IMR-90 (cell line): ENCODE measurements around the gene DIP2A. TPM values are rescaled to one million over a fixed set of nuclear protein-coding genes. Genes with fewer than 3 reads are reported as not detected.

Source experiments
- ATAC-seq: fragments of 200-7000 bp; cut with Tn5 transposase; 2 replicates; pipeline ENCODE4 v1.9.1; 2020; ENCODE audit warnings: low read depth, mild to moderate bottlenecking, moderate library complexity
- BruUV-seq: library from RNA; stranded (reverse); fragments of 400-500 nt; replicated peaks from 2 replicates; lab custom pipeline; 2021; lab: Mats Ljungman, UMichigan
- CTCF ChIA-PET: fragments of 300-600 bp; formaldehyde crosslinking; extraction: SDS; loops from one replicate; lab custom pipeline; 2021; ENCODE audit warnings: antibody characterized with exemption; lab: Yijun Ruan, JAX
- POLR2A ChIA-PET: fragments of 300-600 bp; sonication (Branson Sonifier 250); formaldehyde crosslinking; loops from one replicate; lab custom pipeline; 2022; ENCODE audit warnings: antibody characterized with exemption; ENCODE audit not compliant: unreplicated experiment; lab: Charles Lee
- DNase-seq: peaks from one replicate; pipeline ENCODE4 v3.0.0; 2013
- H2AFZ ChIP-seq: replicated peaks from 2 replicates; pipeline ENCODE3; 2013; ENCODE audit warnings: low read length, mild to moderate bottlenecking; ENCODE audit not compliant: poor library complexity
- H2AK5ac ChIP-seq: 2 replicates; pipeline ENCODE4 v1.6.1; 2013; ENCODE audit warnings: low read depth, low read length, inconsistent platforms
- H2AK9ac ChIP-seq: replicated peaks from 2 replicates; pipeline ENCODE3; 2013; ENCODE audit warnings: mild to moderate bottlenecking, low read depth, low read length, moderate library complexity; ENCODE audit not compliant: poor library complexity
- H2BK120ac ChIP-seq: 2 replicates; pipeline ENCODE4 v1.6.1; 2013; ENCODE audit warnings: low read depth, low read length, inconsistent platforms
- H2BK15ac ChIP-seq: 3 replicates; pipeline ENCODE4 v1.6.1; 2013; ENCODE audit warnings: low read depth, low read length, inconsistent platforms
- H2BK20ac ChIP-seq: 2 replicates; pipeline ENCODE4 v1.6.1; 2013; ENCODE audit warnings: low read depth, mild to moderate bottlenecking, inconsistent platforms, low read length, moderate library complexity
- H2BK5ac ChIP-seq: 2 replicates; pipeline ENCODE4 v1.6.1; 2013; ENCODE audit warnings: mild to moderate bottlenecking, low read depth, low read length, inconsistent platforms; ENCODE audit not compliant: poor library complexity, severe bottlenecking
- H3K14ac ChIP-seq: replicated peaks from 2 replicates; pipeline ENCODE4 v1.6.1; 2013; ENCODE audit warnings: low read depth, low read length, inconsistent platforms
- H3K18ac ChIP-seq: 2 replicates; pipeline ENCODE4 v1.6.1; 2013; ENCODE audit warnings: low read depth, low read length, control low read depth
- H3K23ac ChIP-seq: 2 replicates; pipeline ENCODE4 v1.6.1; 2013; ENCODE audit warnings: low read depth, low read length, inconsistent platforms
- H3K27ac ChIP-seq: 2 replicates; pipeline ENCODE4 v1.5.1; 2013; ENCODE audit warnings: mild to moderate bottlenecking, control low read depth, low read length; ENCODE audit not compliant: insufficient read depth
- H3K27me3 ChIP-seq: 2 replicates; pipeline ENCODE4 v1.6.1; 2013; ENCODE audit warnings: low read length; ENCODE audit not compliant: control insufficient read depth, insufficient read depth
- H3K36me3 ChIP-seq: 2 replicates; pipeline ENCODE4 v1.6.1; 2013; ENCODE audit warnings: low read length, mixed read lengths; ENCODE audit not compliant: control insufficient read depth, insufficient read depth
- H3K4ac ChIP-seq: 2 replicates; pipeline ENCODE4 v1.6.1; 2013; ENCODE audit warnings: low read depth, low read length, inconsistent platforms
- H3K4me1 ChIP-seq: 2 replicates; pipeline ENCODE4 v1.6.1; 2013; ENCODE audit warnings: low read length, mixed read lengths; ENCODE audit not compliant: control insufficient read depth, insufficient read depth
- H3K4me2 ChIP-seq: 2 replicates; pipeline ENCODE4 v1.6.1; 2013; ENCODE audit warnings: low read depth, mild to moderate bottlenecking, control low read depth, low read length, moderate library complexity
- H3K4me3 ChIP-seq: 2 replicates; pipeline ENCODE4 v1.5.1; 2013; ENCODE audit warnings: low read depth, mild to moderate bottlenecking, control low read depth, low read length, moderate library complexity; ENCODE audit not compliant: insufficient read depth
- H3K56ac ChIP-seq: 2 replicates; pipeline ENCODE4 v1.6.1; 2013; ENCODE audit warnings: low read length, inconsistent platforms; ENCODE audit not compliant: insufficient read depth; ENCODE audit errors: extremely low read depth
- H3K79me1 ChIP-seq, 2 experiments: 2 replicates each; pipeline ENCODE4 v1.6.1; 2013; ENCODE audit warnings: low read length in 2 of 2, inconsistent platforms in 1 of 2, low read depth in 1 of 2
- H3K9ac ChIP-seq: 2 replicates; pipeline ENCODE4 v1.6.1; 2013; ENCODE audit warnings: low read depth, low read length, control low read depth
- H3K9me1 ChIP-seq: 2 replicates; pipeline ENCODE4 v1.6.1; 2013; ENCODE audit warnings: low read length, inconsistent platforms; ENCODE audit not compliant: insufficient read depth
- H3K9me3 ChIP-seq: 2 replicates; pipeline ENCODE4 v1.6.1; 2013; ENCODE audit warnings: low read length; ENCODE audit not compliant: control insufficient read depth, insufficient read depth
- H4K20me1 ChIP-seq: 2 replicates; pipeline ENCODE4 v1.6.1; 2013; ENCODE audit warnings: low read length, inconsistent platforms; ENCODE audit not compliant: insufficient read depth
- H4K5ac ChIP-seq: 2 replicates; pipeline ENCODE4 v1.6.1; 2013; ENCODE audit warnings: mild to moderate bottlenecking, low read depth, low read length, control low read depth
- H4K8ac ChIP-seq, 2 experiments: 2 replicates each; pipeline ENCODE4 v1.6.1; 2013; ENCODE audit warnings: low read depth in 2 of 2, low read length in 2 of 2, control low read depth in 1 of 2, inconsistent platforms in 1 of 2
- H4K91ac ChIP-seq: 2 replicates; pipeline ENCODE4 v1.6.1; 2013; ENCODE audit warnings: low read depth, low read length, inconsistent platforms; ENCODE audit not compliant: insufficient read depth
- CEBPB ChIP-seq: IDR thresholded peaks from 2 replicates; pipeline ENCODE4 v1.6.1; 2012; ENCODE audit warnings: low read depth, low read length, improper control_type of control experiment
- ELK1 ChIP-seq: fragments of 150-350 bp; IDR thresholded peaks from 2 replicates; pipeline ENCODE4 v1.6.1; 2016; ENCODE audit warnings: low read depth, mild to moderate bottlenecking, low read length, moderate library complexity, borderline replicate concordance
- FOS ChIP-seq: fragments of 150-350 bp; IDR thresholded peaks from 2 replicates; pipeline ENCODE4 v1.6.1; 2016; ENCODE audit warnings: low read depth, low read length
- MAFK ChIP-seq: IDR thresholded peaks from 2 replicates; pipeline ENCODE4 v1.6.1; 2012; ENCODE audit warnings: low read depth, low read length, improper control_type of control experiment
- MAZ ChIP-seq: IDR thresholded peaks from 2 replicates; pipeline ENCODE4 v1.6.1; 2012; ENCODE audit warnings: low read depth, mild to moderate bottlenecking, low read length, improper control_type of control experiment, moderate library complexity, borderline replicate concordance
- MXI1 ChIP-seq: IDR thresholded peaks from 2 replicates; pipeline ENCODE4 v1.6.1; 2012; ENCODE audit warnings: low read depth, mild to moderate bottlenecking, low read length, moderate library complexity, borderline replicate concordance
- NFE2L2 ChIP-seq: fragments of 150-350 bp; IDR thresholded peaks from 2 replicates; pipeline ENCODE4 v1.6.1; 2016; ENCODE audit warnings: low read depth, mild to moderate bottlenecking, low read length
- POLR2A ChIP-seq: IDR thresholded peaks from 2 replicates; pipeline ENCODE4 v1.6.1; 2012; ENCODE audit warnings: mild to moderate bottlenecking, low read depth, low read length
- RAD21 ChIP-seq: IDR thresholded peaks from 2 replicates; pipeline ENCODE4 v1.6.1; 2012; ENCODE audit warnings: low read length, improper control_type of control experiment
- RCOR1 ChIP-seq: IDR thresholded peaks from 2 replicates; pipeline ENCODE4 v1.6.1; 2012; ENCODE audit warnings: mild to moderate bottlenecking, low read length, improper control_type of control experiment; ENCODE audit not compliant: insufficient replicate concordance
- RFX5 ChIP-seq: IDR thresholded peaks from 2 replicates; pipeline ENCODE4 v1.8.0; 2012; ENCODE audit warnings: low read depth, mild to moderate bottlenecking, low read length, moderate library complexity
- SMC3 ChIP-seq: fragments of 150-350 bp; IDR thresholded peaks from 2 replicates; pipeline ENCODE4 v1.6.1; 2016; ENCODE audit warnings: low read depth, mild to moderate bottlenecking, antibody characterized with exemption, low read length, moderate library complexity
- WGBS, 2 experiments: methylation state at CpG; one replicate each; pipeline versions ENCODE4 v1.1.5 to v1.1.7; 2013; ENCODE audit warnings: missing lambda C conversion rate in 2 of 2; ENCODE audit not compliant: insufficient read length in 1 of 2; ENCODE audit errors: extremely low coverage in 2 of 2; 5-methylcytosine and 5-hydroxymethylcytosine counted together
- dilution Hi-C: fragments of 300-500 bp; cut with HindIII; formaldehyde crosslinking; loops from one replicate; pipeline ENCODE4 v1.14.3; 2018; ENCODE audit warnings: low sequenced_read_pairs; ENCODE audit not compliant: unreplicated experiment
- in situ Hi-C: fragments of 300-500 bp; cut with MboI; formaldehyde crosslinking; loops from 3 replicates; pipeline ENCODE4 v1.14.3; 2019; ENCODE audit warnings: low sequenced_read_pairs, inconsistent platforms, mixed read lengths
- intact Hi-C: fragments of 100-400 bp; cut with micrococcal nuclease; formaldehyde crosslinking; loops from 2 replicates; pipeline ENCODE4 v1.10.0; 2022
- polyA plus RNA-seq, 3 experiments: library from polyadenylated mRNA; depleted of rRNA; stranded (reverse); fragments of >200 nt; gene quantifications; 2 replicates each; pipeline ENCODE4 v1.2.3, GENCODE V29; 2012; ENCODE audit warnings: low replicate concordance in 1 of 3
- total RNA-seq: library from RNA; depleted of rRNA; stranded (reverse); fragments of >200 nt; gene quantifications from 2 replicates; pipeline ENCODE4 v1.2.3, GENCODE V29; 2012
- TF ChIP-seq, protein P1 (sequence below): fragments of 150-350 bp; IDR thresholded peaks from 2 replicates; pipeline ENCODE4 v1.6.1; 2017; ENCODE audit warnings: mild to moderate bottlenecking, antibody characterized with exemption, low read length, low read depth
- TF ChIP-seq, protein P2 (sequence below): conservative IDR thresholded peaks from 2 replicates; pipeline ENCODE4 v1.5.1; 2012; ENCODE audit warnings: mild to moderate bottlenecking, low read depth, low read length, improper control_type of control experiment

The DIP2A gene
- total and polyA plus RNA-seq, 2 of the 4 experiments (the other 2 are of a cell fraction) = 17.9 to 24.3 TPM

GRCh38 chr21:46489800-46490199 lies 31.1 kb downstream of the DIP2A start:
- no TSS peak for BruUV-seq
- Histone ChIP-seq H3K36me3 (peaks cover 14% of the 10 kb centered on the region), H4K8ac (no peak overlapping the region), H4K91ac (no peak overlapping the region), H2BK5ac (no peak overlapping the region), H3K18ac (no peak overlapping the region), H3K4me1 (0 out of 2 replicates have a peak, but pooled peaks cover 2% of the 10 kb centered on the region), H2AK5ac (no peak overlapping the region), H3K56ac (no peak overlapping the region), H2BK120ac (no peak overlapping the region), H3K4me2 (no peak overlapping the region), H3K9ac (no peak overlapping the region), H3K4me3 (no peak overlapping the region), H3K27me3 (no peaks in the 10 kb centered on the region), H3K9me1 (peaks cover 12% of the 10 kb centered on the region), H3K23ac (no peak overlapping the region), H2AFZ (peak overlapping the region; percentile 8), H3K14ac (no peak overlapping the region), H3K4ac (no peak overlapping the region), H2AK9ac (no peak overlapping the region), H4K20me1 (peaks cover 4% of the 10 kb centered on the region; the same call in 1 of the 2 replicates), H3K79me1 (peaks cover 19 to 50% of the 10 kb centered on the region in 2 experiments), H2BK15ac (no peak overlapping the region), H2BK20ac (no peak overlapping the region), H4K5ac (no peak overlapping the region), H3K9me3 (no peaks in the 10 kb centered on the region; the same call in 1 of the 2 replicates), H3K27ac (no peak overlapping the region)
- ATAC-seq (no peak), DNase-seq (no peak)
- 100% methylated on average over 3 of the region's 10 CpGs; no CpG with 5 or more reads in 1 of the 2 experiments for WGBS, 2 experiments
- POLR2A ChIA-PET = interaction anchor here (0.5 kb wide), 1 partner anchor 69 kb away, joined by 4 read pairs; no protein-coding TSS in a partner anchor
- intact Hi-C loops (no loop called here), in situ Hi-C loops (no loop called here), dilution Hi-C loops (no loop called here)
- no peak for TF ChIP-seq RCOR1
- no peak for TF ChIP-seq SMC3
- TF ChIP-seq MAFK = no peak
- TF ChIP-seq MXI1 = no peak
- no peak for TF ChIP-seq RAD21
- TF ChIP-seq, protein P1, sequence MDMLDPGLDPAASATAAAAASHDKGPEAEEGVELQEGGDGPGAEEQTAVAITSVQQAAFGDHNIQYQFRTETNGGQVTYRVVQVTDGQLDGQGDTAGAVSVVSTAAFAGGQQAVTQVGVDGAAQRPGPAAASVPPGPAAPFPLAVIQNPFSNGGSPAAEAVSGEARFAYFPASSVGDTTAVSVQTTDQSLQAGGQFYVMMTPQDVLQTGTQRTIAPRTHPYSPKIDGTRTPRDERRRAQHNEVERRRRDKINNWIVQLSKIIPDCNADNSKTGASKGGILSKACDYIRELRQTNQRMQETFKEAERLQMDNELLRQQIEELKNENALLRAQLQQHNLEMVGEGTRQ = no peak
- TF ChIP-seq NFE2L2 = no peak
- TF ChIP-seq MAZ = no peak
- no peak for TF ChIP-seq FOS
- no peak for TF ChIP-seq RFX5
- no peak for TF ChIP-seq ELK1
- TF ChIP-seq POLR2A = no peak
- no peak for TF ChIP-seq CEBPB
- TF ChIP-seq, protein P2, sequence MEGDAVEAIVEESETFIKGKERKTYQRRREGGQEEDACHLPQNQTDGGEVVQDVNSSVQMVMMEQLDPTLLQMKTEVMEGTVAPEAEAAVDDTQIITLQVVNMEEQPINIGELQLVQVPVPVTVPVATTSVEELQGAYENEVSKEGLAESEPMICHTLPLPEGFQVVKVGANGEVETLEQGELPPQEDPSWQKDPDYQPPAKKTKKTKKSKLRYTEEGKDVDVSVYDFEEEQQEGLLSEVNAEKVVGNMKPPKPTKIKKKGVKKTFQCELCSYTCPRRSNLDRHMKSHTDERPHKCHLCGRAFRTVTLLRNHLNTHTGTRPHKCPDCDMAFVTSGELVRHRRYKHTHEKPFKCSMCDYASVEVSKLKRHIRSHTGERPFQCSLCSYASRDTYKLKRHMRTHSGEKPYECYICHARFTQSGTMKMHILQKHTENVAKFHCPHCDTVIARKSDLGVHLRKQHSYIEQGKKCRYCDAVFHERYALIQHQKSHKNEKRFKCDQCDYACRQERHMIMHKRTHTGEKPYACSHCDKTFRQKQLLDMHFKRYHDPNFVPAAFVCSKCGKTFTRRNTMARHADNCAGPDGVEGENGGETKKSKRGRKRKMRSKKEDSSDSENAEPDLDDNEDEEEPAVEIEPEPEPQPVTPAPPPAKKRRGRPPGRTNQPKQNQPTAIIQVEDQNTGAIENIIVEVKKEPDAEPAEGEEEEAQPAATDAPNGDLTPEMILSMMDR = no peak
- CTCF ChIA-PET = no interaction called here
